Mucosa of descending colon (tissue), 3 donors: ENCODE results near the gene LRRC43. TPM values are rescaled to one million over a fixed set of nuclear protein-coding genes. Genes with fewer than 3 reads are reported as not detected.
A peak's percentile ranks its signal among the peaks of the same experiment; 100 is the strongest.

Experiments used
- ATAC-seq: fragments of 200-7000 bp; cut with Tn5 transposase; one replicate; pipeline ENCODE4 v1.9.1; 2020; ENCODE audit warnings: mild to moderate bottlenecking, moderate library complexity
- DNase-seq, 3 donors: peaks; one replicate each; pipeline ENCODE4 v3.0.0-alpha.2; 2020
- H3K36me3 ChIP-seq: fragments of 200-600 bp; one replicate; pipeline ENCODE4 v1.8.0; 2021; ENCODE audit warnings: low read depth, mild to moderate bottlenecking
- H3K4me1 ChIP-seq: fragments of 200-600 bp; one replicate; pipeline ENCODE4 v1.8.0; 2021; ENCODE audit warnings: low read depth, mild to moderate bottlenecking
- H3K4me3 ChIP-seq: fragments of 200-600 bp; one replicate; pipeline ENCODE4 v1.8.0; 2021; ENCODE audit warnings: mild to moderate bottlenecking
- H3K9me3 ChIP-seq: fragments of 200-600 bp; one replicate; pipeline ENCODE4 v1.8.0; 2021; ENCODE audit warnings: mild to moderate bottlenecking
- intact Hi-C, 2 donors: fragments of 100-400 bp; cut with DNase I in 1 of 2; cut with micrococcal nuclease in 1 of 2; formaldehyde crosslinking; loops; one replicate each; pipeline versions ENCODE4 v1.11.0 to v1.11.1; 2022; cut with DNase I, micrococcal nuclease
- total RNA-seq, 3 donors: library from RNA; stranded (reverse); fragmentation: NEBNext Ultra II Directional in 2 of 3; extraction: Animal tissue kit (Norgen Biotek cat#: 25700) in 2 of 3; gene quantifications; one replicate each; pipeline versions ENCODE4 v1.2.1 to v1.2.4, GENCODE V29; 2021 to 2023
- TF ChIP-seq, protein P1 (sequence below): fragments of 200-600 bp; IDR thresholded peaks from one replicate; pipeline ENCODE4 v1.8.0; 2022; ENCODE audit warnings: antibody characterized with exemption, mild to moderate bottlenecking
- donor health status: DM: no; HTN: no; CAD: no; lungs with moderate emphysema.
- donor health status: DM: no; HTN: no; CAD: no.
- donor health status: DM: no; HTN: yes; CAD: no.

LRRC43 gene
- total RNA-seq, 3 donors from 2014 or later: 0.19 to 0.51 TPM; not detected in 1

- intact Hi-C loops: no loop called here
- Histone ChIP-seq H3K4me1 (no peaks in the 10 kb centered on the region), H3K9me3 (no peaks in the 10 kb centered on the region), H3K36me3 (no peaks in the 10 kb centered on the region), H3K4me3 (no peak overlapping the region)
- peak; percentile 22 for ATAC-seq
- TF ChIP-seq, protein P1, sequence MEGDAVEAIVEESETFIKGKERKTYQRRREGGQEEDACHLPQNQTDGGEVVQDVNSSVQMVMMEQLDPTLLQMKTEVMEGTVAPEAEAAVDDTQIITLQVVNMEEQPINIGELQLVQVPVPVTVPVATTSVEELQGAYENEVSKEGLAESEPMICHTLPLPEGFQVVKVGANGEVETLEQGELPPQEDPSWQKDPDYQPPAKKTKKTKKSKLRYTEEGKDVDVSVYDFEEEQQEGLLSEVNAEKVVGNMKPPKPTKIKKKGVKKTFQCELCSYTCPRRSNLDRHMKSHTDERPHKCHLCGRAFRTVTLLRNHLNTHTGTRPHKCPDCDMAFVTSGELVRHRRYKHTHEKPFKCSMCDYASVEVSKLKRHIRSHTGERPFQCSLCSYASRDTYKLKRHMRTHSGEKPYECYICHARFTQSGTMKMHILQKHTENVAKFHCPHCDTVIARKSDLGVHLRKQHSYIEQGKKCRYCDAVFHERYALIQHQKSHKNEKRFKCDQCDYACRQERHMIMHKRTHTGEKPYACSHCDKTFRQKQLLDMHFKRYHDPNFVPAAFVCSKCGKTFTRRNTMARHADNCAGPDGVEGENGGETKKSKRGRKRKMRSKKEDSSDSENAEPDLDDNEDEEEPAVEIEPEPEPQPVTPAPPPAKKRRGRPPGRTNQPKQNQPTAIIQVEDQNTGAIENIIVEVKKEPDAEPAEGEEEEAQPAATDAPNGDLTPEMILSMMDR: no peak
- DNase-seq: no peak
Observed at GRCh38 chr12:122183588-122183940, 641 bp downstream of the LRRC43 start.

- intact Hi-C loops: no loop called here
- H3K4me3 ChIP-seq: no peak overlapping the region
- ATAC-seq (no peak), DNase-seq (no peak)
- H3K36me3 ChIP-seq: no peaks in the 10 kb centered on the region
- no peaks in the 10 kb centered on the region for H3K4me1 ChIP-seq
- TF ChIP-seq, protein P1: no peak
- H3K9me3 ChIP-seq: no peaks in the 10 kb centered on the region
Observed at GRCh38 chr12:122184517-122184916, 1.6 kb downstream of the LRRC43 start.

- DNase-seq (no peak), ATAC-seq (no peak)
- TF ChIP-seq, protein P1: no peak
- no peaks in the 10 kb centered on the region for H3K9me3 ChIP-seq
- H3K4me3 ChIP-seq: no peak overlapping the region
- H3K4me1 ChIP-seq: no peaks in the 10 kb centered on the region
- H3K36me3 ChIP-seq: no peaks in the 10 kb centered on the region
- intact Hi-C loops: no loop called here
Observed at GRCh38 chr12:122185079-122185478, 2.2 kb downstream of the LRRC43 start.

DNA sequence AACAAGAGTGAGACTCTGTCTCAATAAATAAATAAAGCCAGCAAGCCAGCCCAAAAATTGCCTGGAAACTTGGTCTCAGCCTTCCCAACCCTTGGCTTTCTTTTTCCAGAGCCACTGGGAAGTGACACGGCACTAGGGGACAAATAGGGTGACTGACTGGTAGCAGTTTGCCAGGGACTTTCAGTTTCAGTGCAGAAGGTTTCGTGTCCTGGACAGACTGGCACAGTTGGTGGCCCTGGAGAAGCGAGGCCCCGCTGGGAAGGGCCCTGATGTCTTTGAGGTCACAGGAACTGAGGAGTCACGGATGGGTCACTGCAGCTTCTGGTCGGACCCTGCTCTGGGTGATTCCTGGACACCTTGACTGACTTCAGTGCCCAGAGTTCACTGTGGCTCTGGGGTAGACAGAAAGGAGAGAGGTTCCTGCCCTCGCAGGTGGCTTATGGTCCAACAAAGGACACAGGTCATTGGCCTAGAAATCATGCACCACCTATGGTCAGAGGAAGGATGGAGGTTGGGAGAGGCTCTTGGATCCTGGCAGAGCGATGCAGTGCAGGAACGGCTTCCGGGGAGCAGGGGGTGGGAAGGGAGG lies 2.7 kb downstream of the LRRC43 start:
- intact Hi-C loops: no loop called here
- ATAC-seq: no peak
- H3K4me1 ChIP-seq: no peaks in the 10 kb centered on the region
- H3K4me3 ChIP-seq: no peak overlapping the region
- TF ChIP-seq, protein P1: no peak
- no peaks in the 10 kb centered on the region for H3K36me3 ChIP-seq
- H3K9me3 ChIP-seq: no peaks in the 10 kb centered on the region
- no peak for DNase-seq

DNA sequence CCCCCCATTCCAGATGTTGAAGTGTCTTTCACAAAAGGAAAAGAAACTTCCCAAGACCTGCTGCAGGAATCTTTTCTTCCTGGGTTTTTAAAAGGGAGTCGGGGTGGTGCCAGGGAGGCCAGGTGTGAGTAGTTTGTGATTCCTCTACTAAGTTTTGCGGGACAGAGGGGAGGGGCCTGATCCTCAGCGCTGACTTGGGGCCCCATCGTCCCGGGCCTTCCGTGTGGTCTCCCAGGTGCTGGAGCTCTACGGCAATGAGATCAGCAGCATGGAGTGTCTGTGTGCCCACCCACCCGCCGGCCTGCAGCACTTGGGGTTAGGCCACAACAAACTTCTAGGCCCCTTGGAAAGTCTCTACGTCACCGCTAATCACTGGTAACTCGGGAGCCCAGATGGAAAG lies 4.5 kb downstream of the LRRC43 start:
- Histone ChIP-seq H3K4me1 (no peaks in the 10 kb centered on the region), H3K9me3 (no peaks in the 10 kb centered on the region), H3K36me3 (no peaks in the 10 kb centered on the region), H3K4me3 (no peak overlapping the region)
- TF ChIP-seq, protein P1: no peak
- intact Hi-C loops: no loop called here
- DNase-seq: peak in 1 of 3 donors; percentile 32
- ATAC-seq: no peak
